Mammary epithelial cell (primary cell): ENCODE results near the gene LRRC9.

Experiments used
- CTCF ChIP-seq, 2 donors: IDR thresholded peaks in 1 of 2; conservative IDR thresholded peaks in 1 of 2; 2 replicates each; pipeline ENCODE4 v1.5.1; 2011 to 2012; ENCODE audit warnings: inconsistent platforms in 2 of 2, low read length in 2 of 2, mild to moderate bottlenecking in 2 of 2, control low read depth in 1 of 2, low read depth in 1 of 2; ENCODE audit not compliant: insufficient read depth in 1 of 2; ENCODE audit errors: extremely low read depth in 1 of 2
- EZH2 ChIP-seq: IDR thresholded peaks from 2 replicates; pipeline ENCODE4 v1.6.1; 2012; ENCODE audit warnings: low read length, inconsistent platforms, borderline replicate concordance

GRCh38 chr14:59998564-59998963, 78.6 kb downstream of the LRRC9 start:
- TF ChIP-seq EZH2: no peak
- TF ChIP-seq CTCF (conservative IDR thresholded peaks at IDR 0.05 in 1 of 2, IDR thresholded peaks at IDR 0.05 in 1 of 2; ENCODE audit: extremely low read depth in 1 of 2, insufficient read depth in 1 of 2, low read depth in 1 of 2, low read length in 2 of 2): no peak
